ENCODE measurements around the gene RAB7A. TPM values are rescaled to one million over a fixed set of nuclear protein-coding genes. Genes with fewer than 3 reads are reported as not detected.

RAB7A gene
- total and polyA plus RNA-seq, 10 of the 15 experiments (the other 5 are each of a cell fraction or from before 2014, with no cell fraction given), result 40.3 to 212 (median 160) TPM

- H3K27ac ChIP-seq (ENCODE audit: control insufficient read depth, insufficient read depth), result no peak overlapping the region
- in situ Hi-C loops (cut with MboI), result no loop called here
- no peak overlapping the region for H3K4me2 ChIP-seq (ENCODE audit: control insufficient read depth, insufficient read depth)
- no peaks in the 10 kb centered on the region for H4K20me1 ChIP-seq (ENCODE audit: control insufficient read depth, insufficient read depth)
- POLR2A ChIA-PET, result interaction anchor here (0.6 kb wide), 1 partner anchor 27 kb away, joined by 3 read pairs; no protein-coding TSS in a partner anchor
- DNase-seq (ENCODE audit: low read depth, low spot score) (no peak), ATAC-seq (no peak), FAIRE-seq (no peak)
- no peak overlapping the region for H2AFZ ChIP-seq (ENCODE audit: control insufficient read depth, low read depth, low read length)
- H3K36me3 ChIP-seq (ENCODE audit: control insufficient read depth in 2 of 2, insufficient read depth in 2 of 2, low read length in 1 of 2), result no peaks in the 10 kb centered on the region; a peak in 2 of 4 replicates
- no peaks in the 10 kb centered on the region for H3K79me2 ChIP-seq (ENCODE audit: control insufficient read depth, insufficient read depth, low read length)
- RAD21 ChIA-PET (ENCODE audit: unreplicated experiment), result no interaction called here
- BruUV-seq (replicated peaks), result no TSS peak
- SMC1A ChIA-PET (ENCODE audit: uncharacterized antibody, unreplicated experiment), result interaction anchor here (0.6 kb wide), 1 partner anchor 93 kb away, joined by 3 read pairs; no protein-coding TSS in a partner anchor
- CTCF ChIA-PET, result interaction anchor here (1.0 kb wide), 2 partner anchors 143 to 215 kb away, joined by 3 read pairs; no protein-coding TSS in a partner anchor
- no peaks in the 10 kb centered on the region for H3K27me3 ChIP-seq (replicated peaks in 1 of 2; ENCODE audit: control insufficient read depth in 2 of 2, insufficient read depth in 2 of 2, low read length in 1 of 2)
- no peak overlapping the region for H3K9ac ChIP-seq (ENCODE audit: control insufficient read depth, insufficient read depth, low read length)
- intact Hi-C loops (cut with micrococcal nuclease; ENCODE audit: unreplicated experiment), result no loop called here
- WGBS (ENCODE audit: insufficient coverage, insufficient replicate concordance, low lambda C conversion rate, missing lambda C conversion rate), result 90% methylated on average over 3 of the region's 3 CpGs
- H3K9me3 ChIP-seq (replicated peaks; ENCODE audit: control insufficient read depth, insufficient read depth, low read length), result no peaks in the 10 kb centered on the region
- no peaks in the 10 kb centered on the region for H3K4me1 ChIP-seq (ENCODE audit: control insufficient read depth, insufficient read depth, low read length)
- no peak overlapping the region for H3K4me3 ChIP-seq
- TF ChIP-seq RAD51 (IDR thresholded peaks at IDR 0.05) (no peak), RFX5 (IDR thresholded peaks at IDR 0.05; ENCODE audit: low read depth, low read length) (no peak), IRF3 (IDR thresholded peaks at IDR 0.05) (no peak), POLR2AphosphoS5 (IDR thresholded peaks at IDR 0.05; ENCODE audit: low read length) (no peak), ZNF687 (IDR thresholded peaks at IDR 0.05) (no peak), STAT1 (conservative IDR thresholded peaks at IDR 0.05) (no peak), YY1 (IDR thresholded peaks at IDR 0.05; ENCODE audit: low read depth, low read length) (no peak), PBX3 (IDR thresholded peaks at IDR 0.05; ENCODE audit: insufficient replicate concordance, low read depth, low read length) (no peak), HDAC2 (IDR thresholded peaks at IDR 0.05) (no peak), NBN (IDR thresholded peaks at IDR 0.05) (no peak), MXI1 (IDR thresholded peaks at IDR 0.05; ENCODE audit: low read depth, low read length) (no peak), ZBTB11 (CRISPR knock-in tag; IDR thresholded peaks at IDR 0.05) (no peak), ZBTB33 (IDR thresholded peaks at IDR 0.05) (no peak)
Observed at GRCh38 chr3:128823631-128824030, 97.6 kb downstream of the RAB7A start.

Measured in GM12878 (cell line).